PFSK-1 (cell line): ENCODE measurements around the gene LCOR.

Source experiments
- FOXP2 ChIP-seq: optimal IDR thresholded peaks from 2 replicates; pipeline ENCODE3; 2011; ENCODE audit warnings: borderline replicate concordance, control low read depth, inconsistent platforms; ENCODE audit not compliant: insufficient read depth; ENCODE audit errors: extremely low read length, extremely low read depth
- POLR2AphosphoS5 ChIP-seq: IDR thresholded peaks from 2 replicates; pipeline ENCODE4 v1.6.1; 2012; ENCODE audit warnings: low read depth, mild to moderate bottlenecking, control low read depth, low read length, moderate library complexity
- REST ChIP-seq, 2 experiments: IDR thresholded peaks; 2 replicates each; pipeline versions ENCODE4 v1.6.1 to v1.8.0; 2011 to 2012; ENCODE audit warnings: low read depth in 2 of 2, low read length in 2 of 2, control low read depth in 1 of 2, inconsistent platforms in 1 of 2, mild to moderate bottlenecking in 1 of 2, moderate library complexity in 1 of 2; ENCODE audit not compliant: insufficient read depth in 1 of 2
- SIN3A ChIP-seq: IDR thresholded peaks from 2 replicates; pipeline ENCODE4 v1.6.1; 2012; ENCODE audit warnings: mild to moderate bottlenecking, low read length, moderate library complexity, borderline replicate concordance; ENCODE audit not compliant: insufficient read depth
- TAF1 ChIP-seq: IDR thresholded peaks from 2 replicates; pipeline ENCODE4 v1.6.1; 2012; ENCODE audit warnings: low read length, control low read depth, borderline replicate concordance; ENCODE audit not compliant: insufficient read depth

LCOR gene

GRCh38 chr10:97016728-97017473, 184.8 kb downstream of the LCOR start:
- no peak for TF ChIP-seq SIN3A
- TF ChIP-seq TAF1: no peak
- TF ChIP-seq POLR2AphosphoS5: no peak
- TF ChIP-seq FOXP2: no peak
- TF ChIP-seq REST (IDR thresholded peaks at IDR 0.05; ENCODE audit: insufficient read depth in 1 of 2, low read depth in 2 of 2, low read length in 2 of 2): no peak

DNA sequence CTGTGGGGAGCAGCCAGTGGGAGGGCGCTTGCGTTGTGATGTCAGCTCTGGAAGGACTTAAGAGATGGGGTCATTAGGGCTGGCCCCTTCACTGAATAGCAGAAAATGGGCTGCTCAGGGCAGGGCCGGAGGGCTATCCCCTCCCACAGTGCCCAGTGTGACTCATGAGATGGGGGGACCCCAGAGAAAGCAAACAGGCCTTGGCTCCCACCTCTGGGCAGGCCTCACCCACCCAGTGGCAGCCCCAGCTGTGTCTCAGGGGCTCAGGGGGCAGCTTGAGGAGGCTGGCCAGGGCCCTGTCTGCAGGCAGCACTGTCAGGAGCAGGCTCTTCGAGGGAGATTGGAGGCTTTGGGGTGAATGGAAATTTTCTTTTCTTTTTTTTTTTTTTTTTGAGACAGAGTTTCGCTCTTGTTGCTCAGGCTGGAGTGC, 185.4 kb downstream of the LCOR start:
- TF ChIP-seq TAF1: no peak
- TF ChIP-seq POLR2AphosphoS5: no peak
- TF ChIP-seq SIN3A: no peak
- TF ChIP-seq REST (IDR thresholded peaks at IDR 0.05; ENCODE audit: insufficient read depth in 1 of 2, low read depth in 2 of 2, low read length in 2 of 2): no peak
- TF ChIP-seq FOXP2: no peak

GRCh38 chr10:97018251-97019212, 186.4 kb downstream of the LCOR start:
- no peak for TF ChIP-seq TAF1

DNA sequence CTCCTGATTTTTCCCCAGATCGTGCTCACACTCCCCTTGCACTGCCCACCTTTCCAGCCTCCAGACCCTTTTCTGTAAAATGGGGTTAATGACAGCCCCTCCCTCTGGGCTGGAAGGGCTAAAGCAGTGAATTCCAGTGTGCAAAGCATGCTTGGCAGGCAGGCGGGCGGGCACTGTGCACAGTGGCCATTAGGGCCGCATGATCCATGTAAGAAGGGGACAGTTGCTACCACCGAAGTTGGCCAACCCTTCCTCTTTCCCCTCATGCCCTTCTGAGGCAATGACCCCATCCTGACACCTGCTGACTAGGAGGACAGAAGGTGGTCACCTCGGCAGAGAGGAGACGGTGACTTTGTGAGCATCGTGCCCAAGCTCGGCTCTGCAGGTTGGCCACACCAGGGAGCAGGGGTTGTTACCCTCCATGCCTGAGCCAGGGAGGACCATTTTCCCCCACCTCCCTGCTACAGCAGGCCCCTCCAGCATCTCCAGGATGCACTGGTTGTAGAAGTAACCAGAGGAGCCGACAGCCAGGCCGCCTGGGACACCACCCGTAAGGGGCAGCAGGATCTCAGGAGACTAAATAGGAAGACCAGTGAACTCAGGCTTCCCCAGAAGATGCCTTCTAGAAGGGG, 187.2 kb downstream of the LCOR start:
- no peak for TF ChIP-seq POLR2AphosphoS5
- no peak for TF ChIP-seq TAF1

GRCh38 chr10:97020452-97021400, 188.6 kb downstream of the LCOR start:
- TF ChIP-seq REST (IDR thresholded peaks at IDR 0.05; ENCODE audit: insufficient read depth in 1 of 2, low read depth in 2 of 2, low read length in 2 of 2): no peak
